Activated T-cell treated with anti-CD3 and anti-CD28 coated beads, Interleukin-2, amount 50 U/mL, for 72 hours (primary cell): Measurements from ENCODE around the gene JADE2. TPM values are rescaled to one million over a fixed set of nuclear protein-coding genes. Genes with fewer than 3 reads are reported as not detected.

Experiments used
- ATAC-seq, 2 donors: fragments of 150-1000 bp; cut with Tn5 transposase; replicated peaks in 1 of 2; 2 replicates each; pipeline ENCODE4 v1.10.0; 2021; ENCODE audit warnings: moderate library complexity in 2 of 2, mild to moderate bottlenecking in 1 of 2
- DNase-seq, 2 donors: peaks; one replicate each; pipeline ENCODE4 v3.0.0; 2021 to 2022; ENCODE audit warnings: mixed read lengths in 1 of 2
- H3K27ac Mint-ChIP-seq: one replicate; pipeline ENCODE4 v1.8.0; 2022; ENCODE audit warnings: mild to moderate bottlenecking, moderate library complexity, mixed read lengths
- H3K27me3 Mint-ChIP-seq: one replicate; pipeline ENCODE4 v1.8.0; 2022; ENCODE audit warnings: low read depth, mixed read lengths
- H3K36me3 Mint-ChIP-seq, 2 donors: one replicate each; pipeline ENCODE4 v1.8.0; 2022; ENCODE audit warnings: mixed read lengths in 2 of 2, mild to moderate bottlenecking in 1 of 2; ENCODE audit not compliant: insufficient read depth in 2 of 2
- H3K4me1 Mint-ChIP-seq: one replicate; pipeline ENCODE4 v1.8.0; 2022; ENCODE audit warnings: low read depth, mixed read lengths
- H3K4me3 Mint-ChIP-seq, 2 donors: one replicate each; pipeline ENCODE4 v1.8.0; 2022; ENCODE audit warnings: mild to moderate bottlenecking in 2 of 2, mixed read lengths in 2 of 2, moderate library complexity in 2 of 2
- H3K9me3 Mint-ChIP-seq, 2 donors: one replicate each; pipeline ENCODE4 v1.8.0; 2022; ENCODE audit warnings: mixed read lengths in 2 of 2
- total RNA-seq, 2 donors: library from RNA; stranded (reverse); gene quantifications; one replicate each; pipeline ENCODE4 v1.2.3, GENCODE V29; 2022

Gene JADE2
- total RNA-seq, 2 donors from 2014 or later, result 87.0 to 88.8 TPM

DNA sequence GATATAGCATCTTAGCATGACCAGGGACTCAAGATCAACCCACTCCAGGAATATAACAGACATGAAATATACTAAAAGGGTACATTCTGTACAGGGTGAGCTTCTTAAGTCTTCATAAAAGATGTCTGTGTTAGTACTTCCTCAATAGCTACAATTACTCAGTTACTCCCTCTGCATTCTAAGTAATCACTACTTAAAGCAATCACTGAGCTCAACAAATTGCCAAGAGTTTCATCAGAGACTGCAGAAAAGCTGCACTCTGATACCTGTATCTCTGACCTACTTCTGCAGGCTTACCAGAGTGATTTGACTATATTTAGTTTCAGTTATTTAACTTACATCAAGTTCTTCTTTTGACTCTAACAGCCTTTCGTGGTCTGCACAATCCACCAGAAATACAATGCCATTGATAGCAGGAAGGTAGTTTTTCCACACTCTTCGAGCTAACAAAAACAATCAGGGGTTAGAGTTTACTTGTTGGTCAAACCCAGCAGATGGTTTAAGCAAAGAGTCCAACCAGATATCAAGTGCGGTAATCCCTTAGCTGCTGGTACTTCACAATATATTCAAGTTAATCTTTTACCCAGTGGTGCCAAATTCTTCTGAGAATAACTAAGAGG is 83.9 kb downstream of the JADE2 start:
- Mint-ChIP-seq H3K9me3 (no peaks in the 10 kb centered on the region), H3K36me3 (peaks cover 25 to 61% of the 10 kb centered on the region in 2 donors), H3K4me1 (peaks cover 67% of the 10 kb centered on the region), H3K4me3 (peak overlapping the region; percentile 79 to 95), H3K27me3 (no peaks in the 10 kb centered on the region), H3K27ac (peak overlapping the region; percentile 100)
- ATAC-seq, result peak; percentile 83
- DNase-seq, result peak; percentile 49 to 50

DNA sequence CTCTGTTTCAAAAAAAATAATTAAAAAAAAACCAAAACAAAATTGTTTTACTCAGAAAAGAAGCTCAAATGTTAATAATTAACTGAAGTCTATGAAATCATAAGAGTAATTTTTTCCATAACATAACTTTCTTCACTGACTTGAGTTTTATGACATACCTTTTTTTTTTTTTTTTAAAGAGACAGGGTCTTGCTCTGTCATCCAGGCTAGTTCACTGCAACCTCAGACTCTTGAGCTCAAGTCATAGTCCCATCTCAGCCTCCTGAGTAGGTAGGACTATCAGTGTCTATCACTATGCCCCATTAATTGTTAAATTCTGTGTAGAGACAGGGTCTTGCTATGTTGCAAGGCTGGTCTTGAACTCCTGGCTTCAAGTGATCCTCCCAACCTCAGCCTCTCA is 85.3 kb downstream of the JADE2 start:
- peak overlapping the region; percentile 87 for H3K27ac Mint-ChIP-seq

DNA sequence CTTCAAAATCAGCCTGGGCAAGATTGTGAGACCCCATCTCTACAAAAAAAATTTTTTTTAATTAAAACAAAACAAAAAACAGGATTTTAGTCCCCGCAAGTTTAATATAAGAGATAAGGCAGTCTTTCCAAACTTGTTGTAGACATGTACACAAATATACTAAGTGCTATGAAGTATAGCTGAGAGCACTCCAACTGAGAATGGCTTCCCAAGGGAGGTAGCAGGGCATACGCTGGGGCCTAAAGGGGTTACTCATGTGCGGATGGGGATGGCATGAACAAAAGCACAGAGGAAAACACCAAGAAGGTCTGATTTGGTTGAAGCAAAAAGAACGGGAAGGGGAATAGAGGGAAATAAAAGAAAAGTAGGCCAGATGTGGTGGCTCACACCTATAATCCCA is 86.0 kb downstream of the JADE2 start:
- peak overlapping the region in 1 of 2 donors; percentile 23 for H3K4me3 Mint-ChIP-seq
- H3K27ac Mint-ChIP-seq, result peak overlapping the region; percentile 30
- ATAC-seq (no peak), DNase-seq (no peak)
- H3K4me1 Mint-ChIP-seq, result peaks cover 58% of the 10 kb centered on the region
- no peaks in the 10 kb centered on the region for H3K27me3 Mint-ChIP-seq
- H3K9me3 Mint-ChIP-seq, result no peaks in the 10 kb centered on the region
- peaks cover 18 to 46% of the 10 kb centered on the region in 2 donors for H3K36me3 Mint-ChIP-seq

More for the DNA sequence above, 85.3 kb downstream of the JADE2 start:
- Mint-ChIP-seq H3K36me3 (peaks cover 23 to 54% of the 10 kb centered on the region in 2 donors), H3K9me3 (no peaks in the 10 kb centered on the region), H3K4me3 (peak overlapping the region in 1 of 2 donors; percentile 13), H3K4me1 (peaks cover 60% of the 10 kb centered on the region), H3K27me3 (no peaks in the 10 kb centered on the region)
- no peak for DNase-seq
- no peak for ATAC-seq

DNA sequence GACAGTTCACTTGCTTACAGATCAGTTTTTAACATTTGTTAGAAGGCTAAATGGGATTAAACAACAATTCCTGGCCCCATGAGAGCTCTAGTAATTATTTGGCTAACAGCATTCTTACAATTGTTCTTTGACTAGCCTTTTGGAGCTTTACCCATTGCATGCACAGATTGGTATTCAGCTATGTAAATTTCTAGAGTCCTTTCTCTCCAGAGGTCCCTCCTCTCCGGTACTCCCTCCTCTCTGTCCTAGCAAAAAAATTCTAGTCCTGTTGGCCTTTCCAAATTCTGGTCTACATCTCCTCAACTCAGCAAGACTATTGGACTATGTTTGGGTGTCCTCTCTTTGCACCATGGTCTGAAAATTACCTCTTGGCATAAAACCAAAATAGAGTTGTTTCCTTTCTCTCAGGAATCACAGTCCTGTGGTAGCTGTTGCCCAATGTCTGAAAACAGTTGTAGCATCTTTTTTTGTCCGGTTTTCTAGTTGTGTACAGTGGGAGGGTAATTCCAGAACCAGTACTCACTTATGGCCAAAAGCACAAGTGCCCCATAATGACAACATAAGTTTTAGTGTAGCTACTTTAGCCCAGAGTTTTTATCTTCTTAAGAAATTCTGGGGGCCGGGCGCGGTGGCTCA is 89.1 kb downstream of the JADE2 start:
- peaks cover 10 to 31% of the 10 kb centered on the region in 2 donors for H3K36me3 Mint-ChIP-seq
- no peaks in the 10 kb centered on the region for H3K27me3 Mint-ChIP-seq
- ATAC-seq, result peak in 1 of 2 donors; percentile 6
- peak overlapping the region; percentile 12 to 23 for H3K4me3 Mint-ChIP-seq
- H3K4me1 Mint-ChIP-seq, result peaks cover 38% of the 10 kb centered on the region
- no peaks in the 10 kb centered on the region for H3K9me3 Mint-ChIP-seq
- H3K27ac Mint-ChIP-seq, result peak overlapping the region; percentile 36
- DNase-seq, result no peak

DNA sequence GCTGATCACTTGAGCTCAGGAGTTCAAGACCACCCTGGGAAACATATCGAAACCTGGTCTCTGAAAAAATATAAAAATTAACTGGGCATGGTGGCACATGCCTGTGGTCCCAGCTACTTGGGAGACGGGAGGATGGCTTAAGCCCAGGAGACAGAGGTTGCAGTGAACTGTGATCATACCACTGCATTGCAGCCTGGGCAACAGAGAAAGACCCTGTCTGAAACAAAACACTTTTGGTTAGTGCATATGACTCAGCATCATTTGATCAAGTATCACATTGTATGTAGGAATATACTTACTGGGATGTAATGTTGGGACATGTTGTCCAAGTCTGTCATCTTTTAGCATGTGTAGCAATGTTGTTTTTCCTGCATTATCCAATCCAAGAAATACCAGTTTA is 95.2 kb downstream of the JADE2 start:
- Mint-ChIP-seq H3K36me3 (peaks cover 4 to 30% of the 10 kb centered on the region in 2 donors), H3K9me3 (no peaks in the 10 kb centered on the region), H3K4me1 (no peaks in the 10 kb centered on the region), H3K27ac (no peak overlapping the region), H3K4me3 (no peak overlapping the region), H3K27me3 (no peaks in the 10 kb centered on the region)
- no peak for ATAC-seq
- no peak for DNase-seq

DNA sequence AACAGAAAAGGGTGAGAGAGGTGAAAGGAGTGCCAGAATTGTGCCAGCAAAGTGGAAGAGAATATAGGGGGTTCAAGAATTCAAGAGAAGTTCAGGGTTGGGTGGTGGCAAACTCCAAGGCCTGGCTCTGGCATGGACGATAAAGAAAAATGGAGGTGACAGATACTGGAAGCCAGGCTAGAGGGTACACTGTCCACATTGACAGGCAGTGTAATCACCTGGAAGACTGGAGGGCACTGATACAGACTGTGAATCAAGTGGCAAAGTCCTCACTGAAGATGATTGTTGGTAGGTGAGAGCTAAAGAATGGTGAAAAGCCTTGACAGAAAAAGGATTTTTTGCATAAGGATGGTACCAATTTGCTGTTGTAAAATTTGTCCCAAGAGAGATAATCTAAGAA is 100.1 kb downstream of the JADE2 start:
- ATAC-seq (no peak), DNase-seq (no peak)
- no peak overlapping the region for H3K4me3 Mint-ChIP-seq
- no peak overlapping the region for H3K27ac Mint-ChIP-seq
- peaks cover 0 to 15% of the 10 kb centered on the region in 2 donors for H3K36me3 Mint-ChIP-seq
- H3K4me1 Mint-ChIP-seq, result peaks cover 18% of the 10 kb centered on the region
- H3K27me3 Mint-ChIP-seq, result no peaks in the 10 kb centered on the region
- H3K9me3 Mint-ChIP-seq, result no peaks in the 10 kb centered on the region

DNA sequence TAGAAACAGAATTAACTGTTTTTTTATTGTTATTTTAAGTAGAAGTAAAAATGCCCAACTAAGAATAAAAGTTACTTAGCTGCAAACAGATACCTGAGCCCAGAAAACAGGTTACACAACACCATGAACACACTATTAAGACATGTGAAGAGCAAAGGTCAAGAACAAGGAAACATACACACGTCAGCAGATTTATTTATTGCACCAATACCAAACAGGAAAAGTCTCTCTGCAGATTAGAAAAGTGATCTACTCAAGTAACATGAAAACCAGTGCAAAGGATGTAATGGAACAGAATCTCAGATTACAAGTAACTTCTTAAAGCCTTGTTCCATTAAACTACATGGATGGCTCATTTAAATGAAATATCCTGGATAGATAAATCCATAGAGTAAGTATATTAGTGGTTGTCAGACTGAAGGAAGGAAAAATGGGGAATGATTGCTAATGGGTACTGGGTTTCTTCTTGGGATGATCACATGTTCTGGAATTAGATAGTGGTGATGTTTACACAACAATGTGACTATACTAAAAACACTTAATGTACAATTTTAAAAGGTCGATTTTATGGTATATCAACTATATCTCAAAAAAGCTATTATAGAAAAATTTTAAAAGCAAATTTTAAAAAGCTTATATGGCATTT is 101.0 kb downstream of the JADE2 start:
- H3K4me3 Mint-ChIP-seq, result peak overlapping the region in 1 of 2 donors; percentile 43
- DNase-seq (no peak), ATAC-seq (no peak)
- no peaks in the 10 kb centered on the region for H3K27me3 Mint-ChIP-seq
- peaks cover 0 to 15% of the 10 kb centered on the region in 2 donors for H3K36me3 Mint-ChIP-seq
- H3K9me3 Mint-ChIP-seq, result no peaks in the 10 kb centered on the region
- H3K4me1 Mint-ChIP-seq, result peaks cover 26% of the 10 kb centered on the region
- H3K27ac Mint-ChIP-seq, result peak overlapping the region; percentile 89

Other genes with a start within 250 kb of the JADE2 start
- 1 to 10 TPM; 3.9 to 5.8 TPM for gene CDKL3, start 158.5 kb upstream of the JADE2 start, total RNA-seq
- 100 to 1,000 TPM; 129 to 162 TPM for gene UBE2B, start 154.1 kb upstream of the JADE2 start, total RNA-seq
- 10 to 100 TPM; 24.6 to 25.8 TPM for gene CDKN2AIPNL, start 113.8 kb upstream of the JADE2 start, total RNA-seq
- 10 to 100 TPM; 68.7 to 85.0 TPM for gene SAR1B, start 107.2 kb downstream of the JADE2 start, total RNA-seq
- gene SEC24A, start 123.1 kb downstream of the JADE2 start, total RNA-seq, result 10 to 100 TPM; 32.0 to 49.5 TPM
- gene CAMLG, start 212.9 kb downstream of the JADE2 start, total RNA-seq, result 10 to 100 TPM; 55.0 to 61.9 TPM
- 10 to 100 TPM; 81.9 to 93.2 TPM for gene DDX46, start 233.1 kb downstream of the JADE2 start, total RNA-seq